Mammary epithelial cell (primary cell): ENCODE results near the gene TGIF1.

Experiments used
- CTCF ChIP-seq, 2 donors: IDR thresholded peaks in 1 of 2; conservative IDR thresholded peaks in 1 of 2; 2 replicates each; pipeline ENCODE4 v1.5.1; 2011 to 2012; ENCODE audit warnings: inconsistent platforms in 2 of 2, low read length in 2 of 2, mild to moderate bottlenecking in 2 of 2, control low read depth in 1 of 2, low read depth in 1 of 2; ENCODE audit not compliant: insufficient read depth in 1 of 2; ENCODE audit errors: extremely low read depth in 1 of 2
- EZH2 ChIP-seq: IDR thresholded peaks from 2 replicates; pipeline ENCODE4 v1.6.1; 2012; ENCODE audit warnings: low read length, inconsistent platforms, borderline replicate concordance

- TF ChIP-seq CTCF (conservative IDR thresholded peaks at IDR 0.05 in 1 of 2, IDR thresholded peaks at IDR 0.05 in 1 of 2; ENCODE audit: extremely low read depth in 1 of 2, insufficient read depth in 1 of 2, low read depth in 1 of 2, low read length in 2 of 2) (no peak), EZH2 (no peak)
Measured at GRCh38 chr18:3456686-3457069, 6.7 kb downstream of the TGIF1 start.
